CD4-positive, alpha-beta T cell treated with Interleukin-4 for 1 hour (primary cell): ENCODE data around the gene WBP2NL.

ENCODE experiments used
- DNase-seq, 2 donors: peaks; one replicate each; pipeline ENCODE4 v3.0.0-alpha.2; 2020 to 2022

The WBP2NL gene

DNA sequence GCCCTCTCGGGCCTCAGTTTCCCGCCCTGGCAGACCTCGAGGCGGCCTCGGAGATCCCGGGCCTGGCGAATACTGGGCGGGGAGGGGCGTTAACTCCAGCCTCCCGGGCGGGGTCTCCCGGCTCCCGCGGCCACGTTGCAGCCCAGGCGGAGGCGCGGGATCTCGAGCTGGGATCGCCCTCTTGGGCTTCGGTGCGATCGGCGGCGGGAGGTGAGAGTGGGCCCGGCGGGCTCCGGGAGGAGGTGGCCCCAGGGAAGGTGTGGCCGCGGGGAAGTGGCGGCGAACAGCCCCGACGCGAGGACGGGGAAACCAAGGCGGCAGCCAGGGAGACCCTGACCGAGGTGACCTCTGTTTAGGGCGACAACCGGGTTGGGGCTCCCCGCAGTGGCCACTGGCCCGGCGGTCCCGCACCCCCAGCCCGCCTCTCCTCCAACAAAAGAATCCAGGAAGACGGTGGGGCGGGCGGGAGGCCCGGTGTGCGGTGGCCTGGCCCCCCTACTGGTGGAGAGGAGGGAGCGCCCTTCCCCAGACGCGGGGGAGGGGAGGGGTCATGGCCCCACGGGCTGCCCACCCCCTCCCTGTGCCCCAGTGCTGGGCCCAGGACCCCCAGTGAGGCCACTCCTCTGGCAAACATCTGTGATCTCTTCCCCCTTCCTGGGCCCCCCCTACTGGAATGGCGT lies 75.7 kb downstream of the WBP2NL start, which contains the start of gene PHETA2:
TSS of gene PHETA2 (plus strand) at position 117 of the 680 bp plus-strand sequence. CDS start 3,046 bp downstream, outside the sequence.
- DNase-seq: peak; percentile 64 to 65

- DNase-seq: no peak
Observed at GRCh38 chr22:42074846-42075676, 76.5 kb downstream of the WBP2NL start.

- DNase-seq: no peak
Observed at GRCh38 chr22:42076764-42077485, 78.3 kb downstream of the WBP2NL start.

GRCh38 chr22:42077486-42078125 lies 79.0 kb downstream of the WBP2NL start:
- DNase-seq: no peak
